ENCODE data around the gene SLC26A3. TPM values are rescaled to one million over a fixed set of nuclear protein-coding genes. Genes with fewer than 3 reads are reported as not detected.

SLC26A3 gene
- total and polyA plus RNA-seq, 2 experiments from 2014 or later: not detected

DNA sequence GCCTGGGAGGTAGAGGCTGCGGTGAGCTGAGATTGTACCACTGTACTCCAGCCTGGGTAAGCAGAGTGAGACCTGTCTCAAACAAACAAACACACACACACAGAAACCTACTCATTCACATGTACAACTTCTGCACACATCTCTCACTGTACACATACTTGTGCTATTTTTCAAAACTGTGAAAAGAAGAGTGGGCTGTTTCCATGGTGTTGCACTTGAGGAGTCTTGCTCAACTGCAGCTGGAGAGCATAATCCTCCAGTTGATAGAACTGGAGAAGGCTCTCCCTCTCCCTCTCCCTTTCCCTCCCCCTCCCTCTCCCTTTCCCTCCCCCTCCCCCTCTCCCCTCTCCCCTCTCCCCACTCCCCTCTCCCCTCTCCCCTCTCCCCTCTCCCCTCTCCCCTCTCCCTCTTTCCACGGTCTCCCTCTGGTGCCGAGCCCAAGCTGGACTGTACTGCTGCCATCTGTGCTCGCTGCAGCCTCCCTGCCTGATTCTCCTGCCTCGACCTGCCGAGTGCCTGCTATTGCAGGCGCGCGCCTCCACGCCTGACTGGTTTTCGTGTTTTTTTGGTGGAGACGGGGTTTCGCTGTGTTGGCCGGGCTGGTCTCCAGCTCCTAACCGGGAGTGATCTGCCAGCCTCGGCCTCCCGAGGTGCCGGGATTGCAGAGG, 44.3 kb upstream of the SLC26A3 start:
- 72 to 75% methylated on average over 11 to 15 of the region's 18 CpGs for WGBS, 2 experiments (ENCODE audit: low coverage in 1 of 2, low lambda C conversion rate in 2 of 2, missing lambda C conversion rate in 2 of 2)
- TF ChIP-seq EZH2 (IDR thresholded peaks at IDR 0.05; ENCODE audit: insufficient read depth, poor library complexity, severe bottlenecking) (no peak), EZH2phosphoT487 (IDR thresholded peaks at IDR 0.05; ENCODE audit: insufficient read depth, low read depth) (no peak)

GRCh38 chr7:107846324-107846723, 43.3 kb upstream of the SLC26A3 start:
- in situ Hi-C loops (cut with MboI): no loop called here

More for the DNA sequence above, 44.3 kb upstream of the SLC26A3 start:
- H3K36me3 ChIP-seq (ENCODE audit: low read depth): no peaks in the 10 kb centered on the region
- H3K9me2 ChIP-seq (ENCODE audit: insufficient read depth): no peaks in the 10 kb centered on the region
- H3K9me3 ChIP-seq (ENCODE audit: low read depth): no peaks in the 10 kb centered on the region
- H3K27me3 ChIP-seq (replicated peaks; ENCODE audit: insufficient read depth): no peaks in the 10 kb centered on the region; the same call in 1 of the 2 replicates
- H3F3A ChIP-seq (ENCODE audit: insufficient read depth): no peaks in the 10 kb centered on the region
- no peak overlapping the region for H3K9ac ChIP-seq
- H3K27ac ChIP-seq: no peak overlapping the region
- in situ Hi-C loops (cut with MboI): no loop called here
- no peak overlapping the region for H3K4me3 ChIP-seq
- no peaks in the 10 kb centered on the region for H3K4me1 ChIP-seq (ENCODE audit: insufficient read depth)
- no peak overlapping the region for H3K4me2 ChIP-seq (ENCODE audit: unreplicated experiment)
- no peak for DNase-seq
- no peaks in the 10 kb centered on the region for H4K20me1 ChIP-seq (ENCODE audit: insufficient read depth)
- H2AFZ ChIP-seq: no peak overlapping the region
- H3K79me2 ChIP-seq (ENCODE audit: insufficient read depth): no peaks in the 10 kb centered on the region

DNA sequence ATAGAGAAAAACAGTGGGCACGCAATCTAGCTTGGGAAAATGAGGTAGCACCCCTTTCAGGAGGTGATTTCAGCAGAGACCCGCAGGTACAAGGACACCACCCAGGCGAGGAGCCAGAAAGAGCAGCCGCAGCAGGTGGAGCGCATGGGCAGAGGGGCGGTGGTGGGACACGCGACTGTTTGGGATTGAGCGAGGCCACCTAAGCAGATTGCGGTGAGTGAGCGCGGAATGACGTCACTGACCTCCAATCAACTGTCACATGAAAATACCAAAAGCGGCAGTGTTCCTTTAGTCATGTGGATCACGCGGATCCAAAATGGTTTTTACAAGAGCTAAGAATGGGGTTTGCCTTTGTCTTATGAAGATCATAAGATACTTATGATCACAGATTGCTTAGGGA, 40.2 kb upstream of the SLC26A3 start:
- H3K9me3 ChIP-seq (ENCODE audit: low read depth): no peaks in the 10 kb centered on the region
- no peak overlapping the region for H3K27ac ChIP-seq
- no peak for TF ChIP-seq EZH2phosphoT487 (IDR thresholded peaks at IDR 0.05; ENCODE audit: insufficient read depth, low read depth)
- no peak for TF ChIP-seq EZH2 (IDR thresholded peaks at IDR 0.05; ENCODE audit: insufficient read depth, poor library complexity, severe bottlenecking)
- no peaks in the 10 kb centered on the region for H3K4me1 ChIP-seq (ENCODE audit: insufficient read depth)
- no peaks in the 10 kb centered on the region for H4K20me1 ChIP-seq (ENCODE audit: insufficient read depth)
- H3K4me2 ChIP-seq (ENCODE audit: unreplicated experiment): no peak overlapping the region
- 86 to 90% methylated on average over 16 of the region's 16 CpGs for WGBS, 2 experiments (ENCODE audit: low coverage in 1 of 2, low lambda C conversion rate in 2 of 2, missing lambda C conversion rate in 2 of 2)
- no peaks in the 10 kb centered on the region for H3K27me3 ChIP-seq (replicated peaks; ENCODE audit: insufficient read depth)
- no peak for DNase-seq
- H3F3A ChIP-seq (ENCODE audit: insufficient read depth): no peaks in the 10 kb centered on the region
- no peak overlapping the region for H3K4me3 ChIP-seq
- H2AFZ ChIP-seq: no peak overlapping the region
- no peaks in the 10 kb centered on the region for H3K79me2 ChIP-seq (ENCODE audit: insufficient read depth)
- in situ Hi-C loops (cut with MboI): no loop called here
- no peaks in the 10 kb centered on the region for H3K9me2 ChIP-seq (ENCODE audit: insufficient read depth)
- no peak overlapping the region for H3K9ac ChIP-seq
- no peaks in the 10 kb centered on the region for H3K36me3 ChIP-seq (ENCODE audit: low read depth)

More at GRCh38 chr7:107846324-107846723, 43.3 kb upstream of the SLC26A3 start:
- no peaks in the 10 kb centered on the region for H3K27me3 ChIP-seq (replicated peaks; ENCODE audit: insufficient read depth)
- H4K20me1 ChIP-seq (ENCODE audit: insufficient read depth): no peaks in the 10 kb centered on the region
- no peak overlapping the region for H3K27ac ChIP-seq
- H3K79me2 ChIP-seq (ENCODE audit: insufficient read depth): no peaks in the 10 kb centered on the region
- no peak for TF ChIP-seq EZH2 (IDR thresholded peaks at IDR 0.05; ENCODE audit: insufficient read depth, poor library complexity, severe bottlenecking)
- TF ChIP-seq EZH2phosphoT487 (IDR thresholded peaks at IDR 0.05; ENCODE audit: insufficient read depth, low read depth): no peak
- H3K9ac ChIP-seq: no peak overlapping the region
- H3K36me3 ChIP-seq (ENCODE audit: low read depth): no peaks in the 10 kb centered on the region
- no peaks in the 10 kb centered on the region for H3K9me3 ChIP-seq (ENCODE audit: low read depth)
- H3F3A ChIP-seq (ENCODE audit: insufficient read depth): no peaks in the 10 kb centered on the region
- no peak overlapping the region for H3K4me2 ChIP-seq (ENCODE audit: unreplicated experiment)
- DNase-seq: no peak
- no peaks in the 10 kb centered on the region for H3K4me1 ChIP-seq (ENCODE audit: insufficient read depth)
- H3K4me3 ChIP-seq: no peak overlapping the region
- H3K9me2 ChIP-seq (ENCODE audit: insufficient read depth): no peaks in the 10 kb centered on the region
- H2AFZ ChIP-seq: no peak overlapping the region

DNA sequence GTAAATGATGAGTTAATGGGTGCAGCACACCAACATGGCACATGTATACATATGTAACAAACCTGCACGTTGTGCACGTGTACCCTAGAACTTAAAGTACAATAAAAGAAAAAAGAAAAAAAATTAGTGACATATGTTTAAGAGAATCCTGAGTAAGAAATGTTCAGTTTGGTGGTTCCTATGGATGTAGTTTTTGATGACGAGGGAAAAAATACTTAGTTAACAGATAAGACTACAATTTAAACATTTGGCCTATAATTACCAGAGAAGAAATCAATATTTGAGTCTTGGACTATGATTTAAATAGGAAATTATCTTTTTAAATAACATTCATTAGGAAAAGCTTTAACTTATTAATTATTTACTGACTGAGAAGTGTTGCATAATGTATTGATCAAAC, 39.2 kb upstream of the SLC26A3 start:
- Histone ChIP-seq H3K36me3 (ENCODE audit: low read depth) (no peaks in the 10 kb centered on the region), H3F3A (ENCODE audit: insufficient read depth) (no peaks in the 10 kb centered on the region), H3K9ac (no peak overlapping the region), H2AFZ (no peak overlapping the region), H3K27ac (no peak overlapping the region), H3K79me2 (ENCODE audit: insufficient read depth) (no peaks in the 10 kb centered on the region), H3K4me2 (ENCODE audit: unreplicated experiment) (no peak overlapping the region), H3K4me1 (ENCODE audit: insufficient read depth) (no peaks in the 10 kb centered on the region), H3K9me3 (ENCODE audit: low read depth) (no peaks in the 10 kb centered on the region), H4K20me1 (ENCODE audit: insufficient read depth) (no peaks in the 10 kb centered on the region), H3K9me2 (ENCODE audit: insufficient read depth) (no peaks in the 10 kb centered on the region), H3K4me3 (no peak overlapping the region), H3K27me3 (replicated peaks; ENCODE audit: insufficient read depth) (no peaks in the 10 kb centered on the region)
- WGBS, 2 experiments (ENCODE audit: low coverage in 1 of 2, low lambda C conversion rate in 2 of 2, missing lambda C conversion rate in 2 of 2): 81 to 84% methylated on average over 3 of the region's 3 CpGs
- in situ Hi-C loops (cut with MboI): no loop called here
- no peak for DNase-seq
- TF ChIP-seq EZH2 (IDR thresholded peaks at IDR 0.05; ENCODE audit: insufficient read depth, poor library complexity, severe bottlenecking) (no peak), EZH2phosphoT487 (IDR thresholded peaks at IDR 0.05; ENCODE audit: insufficient read depth, low read depth) (no peak)

Data from GM23248 (cell line).